GM19238 (cell line): ENCODE measurements around the gene CTNNBL1.
A peak's percentile ranks its signal among the peaks of the same experiment; 100 is the strongest.

Experiments
- DNase-seq: peaks from one replicate; pipeline ENCODE4 v3.0.0; 2011; ENCODE audit warnings: low spot score; ENCODE audit not compliant: insufficient read length

The CTNNBL1 gene

GRCh38 chr20:37775200-37775599, 81.4 kb downstream of the CTNNBL1 start:
- DNase-seq = no peak

DNA sequence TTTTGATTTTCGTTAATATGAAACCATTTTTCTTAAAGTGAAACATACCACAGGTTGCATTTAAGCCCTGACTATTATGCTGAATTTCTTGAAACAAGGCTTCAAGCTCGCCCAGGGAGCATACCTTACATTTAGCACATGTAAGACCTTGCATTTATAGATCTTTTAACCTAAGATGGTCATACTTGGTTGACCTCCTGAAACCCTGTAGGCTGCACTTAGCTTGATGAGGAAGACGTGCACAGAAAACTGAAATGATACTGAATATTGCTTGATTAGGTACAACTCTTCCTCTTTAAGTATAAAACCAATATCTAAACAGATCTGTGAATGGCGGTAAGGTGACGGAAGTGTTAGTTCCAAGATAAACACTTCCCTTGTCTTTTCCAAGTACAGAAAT, 82.2 kb downstream of the CTNNBL1 start:
- no peak for DNase-seq

DNA sequence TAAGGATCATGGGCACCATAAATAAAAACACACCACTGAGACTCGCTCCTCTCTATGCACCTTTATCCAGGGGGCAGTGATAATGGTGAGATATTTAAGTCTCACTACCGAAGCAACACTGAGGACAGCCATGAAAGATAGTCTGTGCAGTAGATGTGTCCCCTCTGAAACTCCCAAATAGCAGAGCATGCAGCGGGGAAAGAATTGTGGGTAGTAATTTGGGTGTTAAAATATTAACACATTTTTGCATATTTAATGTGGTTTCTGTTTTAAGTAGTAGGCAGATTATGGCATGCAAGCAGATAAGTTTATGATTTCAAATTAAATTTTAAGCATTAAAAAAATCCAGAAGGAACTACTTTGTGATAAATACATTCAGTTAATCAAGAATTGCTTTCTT, 82.7 kb downstream of the CTNNBL1 start:
- DNase-seq = no peak

- no peak for DNase-seq
Measured at GRCh38 chr20:37777012-37777950, 83.5 kb downstream of the CTNNBL1 start.

GRCh38 chr20:37777988-37778659, 84.3 kb downstream of the CTNNBL1 start:
- no peak for DNase-seq

GRCh38 chr20:37781626-37782025, 87.8 kb downstream of the CTNNBL1 start:
- no peak for DNase-seq

GRCh38 chr20:37786043-37786442, 92.2 kb downstream of the CTNNBL1 start:
- no peak for DNase-seq

DNA sequence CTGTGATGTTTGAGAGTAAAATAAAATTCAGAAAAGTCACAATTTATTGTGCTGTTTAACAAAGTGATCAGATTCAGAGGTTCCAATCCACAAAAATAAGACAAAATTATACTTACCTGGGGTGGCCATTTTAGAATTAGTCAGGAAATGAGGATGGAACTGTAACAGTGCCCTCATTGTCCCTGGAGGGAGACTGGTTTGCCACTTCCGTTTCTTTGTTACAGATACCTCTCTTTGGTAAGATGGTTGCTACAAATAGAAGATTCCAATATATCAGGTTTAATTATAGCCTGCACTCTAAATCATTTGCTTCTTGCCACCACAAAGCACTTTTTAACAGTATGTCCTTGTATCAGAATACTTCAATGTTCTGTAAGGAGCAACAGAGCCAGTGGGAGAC, 95.6 kb downstream of the CTNNBL1 start:
- no peak for DNase-seq

DNA sequence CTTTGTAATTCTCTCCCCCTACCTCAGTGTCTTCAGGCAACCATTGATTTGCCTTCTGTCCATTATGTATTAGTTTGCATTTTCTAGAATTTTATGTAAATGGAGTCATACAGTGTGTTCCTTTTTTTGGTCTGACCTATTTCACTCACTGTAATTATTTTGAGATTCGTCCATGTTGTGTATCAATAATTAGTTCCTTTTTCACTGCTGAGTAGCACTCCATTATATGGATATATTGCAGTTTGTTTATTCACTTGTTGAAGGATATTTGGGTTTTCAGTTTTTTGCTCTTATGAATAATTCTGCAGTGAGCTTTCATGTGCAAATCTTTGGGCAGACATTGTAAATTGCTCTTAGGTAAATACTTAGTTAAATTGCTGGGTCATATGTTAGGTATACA, 97.1 kb downstream of the CTNNBL1 start:
- DNase-seq = no peak

DNA sequence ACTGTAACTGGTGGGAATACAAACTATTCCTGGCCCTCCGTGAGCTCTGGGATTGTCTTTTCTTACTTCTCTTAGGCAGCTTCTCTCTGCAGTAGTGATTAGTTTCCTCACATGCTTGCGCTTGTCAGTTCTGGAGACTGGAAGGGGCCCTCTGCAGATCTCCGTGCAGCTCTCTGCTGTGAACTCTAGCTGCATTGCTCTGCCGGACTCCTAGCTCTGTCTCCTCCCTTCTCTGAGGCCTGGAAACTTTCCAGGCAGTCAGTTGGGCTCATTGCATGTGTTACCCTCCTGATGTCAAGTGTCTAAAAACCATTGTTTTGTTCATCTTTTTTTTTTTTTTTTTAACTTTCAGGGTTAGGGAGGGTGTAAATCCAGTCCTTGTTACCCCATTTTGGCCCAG, 102.3 kb downstream of the CTNNBL1 start:
- DNase-seq = no peak

DNA sequence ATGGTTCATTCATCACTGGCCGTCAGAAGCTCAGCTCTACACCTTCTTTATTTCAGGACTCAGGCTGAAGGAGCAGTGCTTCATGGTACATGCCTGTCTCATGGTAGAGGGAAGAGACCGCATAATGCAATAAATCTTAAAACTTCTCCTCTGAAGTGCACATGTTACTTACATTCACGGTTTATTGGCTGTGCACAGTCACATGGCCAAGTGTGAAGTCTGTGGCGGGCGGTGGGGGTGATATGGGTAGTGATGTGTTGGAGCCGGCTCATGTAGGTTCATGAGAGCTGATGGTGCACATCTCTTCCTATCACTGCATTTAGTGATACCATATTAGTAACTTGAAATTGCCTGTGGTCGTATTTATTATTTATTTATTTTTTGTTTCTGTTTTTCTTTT, 102.9 kb downstream of the CTNNBL1 start:
- DNase-seq = no peak

DNA sequence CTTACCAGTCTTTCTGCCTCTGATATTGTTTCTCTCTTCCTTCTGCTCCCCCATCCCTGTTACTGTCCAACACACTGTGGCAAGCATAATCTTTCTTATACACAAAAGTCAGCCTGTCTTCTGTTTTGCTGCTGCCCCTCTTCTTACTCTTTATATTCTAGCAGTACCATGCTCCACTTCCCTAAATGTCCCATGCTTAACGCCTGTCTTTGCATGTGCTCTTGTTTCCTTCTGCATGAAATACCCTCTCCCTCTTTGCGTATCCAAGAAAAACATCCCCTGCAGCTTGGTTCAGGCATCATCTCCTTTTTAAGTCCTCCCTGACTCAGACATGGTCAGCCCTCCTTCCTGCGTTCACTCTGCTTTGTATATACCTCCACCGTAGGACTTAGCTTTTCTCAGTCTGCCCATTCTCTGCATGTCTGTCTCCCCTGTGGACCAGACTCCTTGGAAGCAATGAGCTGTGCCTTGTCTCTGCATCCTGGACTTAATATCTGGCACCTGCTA, 103.9 kb downstream of the CTNNBL1 start:
- DNase-seq = no peak

GRCh38 chr20:37798312-37798711, 104.5 kb downstream of the CTNNBL1 start:
- no peak for DNase-seq

GRCh38 chr20:37800618-37801017, 106.8 kb downstream of the CTNNBL1 start:
- no peak for DNase-seq

- no peak for DNase-seq
Measured at GRCh38 chr20:37801921-37802320, 108.1 kb downstream of the CTNNBL1 start.

GRCh38 chr20:37803438-37804307, 109.8 kb downstream of the CTNNBL1 start:
- peak; percentile 22 for DNase-seq

DNA sequence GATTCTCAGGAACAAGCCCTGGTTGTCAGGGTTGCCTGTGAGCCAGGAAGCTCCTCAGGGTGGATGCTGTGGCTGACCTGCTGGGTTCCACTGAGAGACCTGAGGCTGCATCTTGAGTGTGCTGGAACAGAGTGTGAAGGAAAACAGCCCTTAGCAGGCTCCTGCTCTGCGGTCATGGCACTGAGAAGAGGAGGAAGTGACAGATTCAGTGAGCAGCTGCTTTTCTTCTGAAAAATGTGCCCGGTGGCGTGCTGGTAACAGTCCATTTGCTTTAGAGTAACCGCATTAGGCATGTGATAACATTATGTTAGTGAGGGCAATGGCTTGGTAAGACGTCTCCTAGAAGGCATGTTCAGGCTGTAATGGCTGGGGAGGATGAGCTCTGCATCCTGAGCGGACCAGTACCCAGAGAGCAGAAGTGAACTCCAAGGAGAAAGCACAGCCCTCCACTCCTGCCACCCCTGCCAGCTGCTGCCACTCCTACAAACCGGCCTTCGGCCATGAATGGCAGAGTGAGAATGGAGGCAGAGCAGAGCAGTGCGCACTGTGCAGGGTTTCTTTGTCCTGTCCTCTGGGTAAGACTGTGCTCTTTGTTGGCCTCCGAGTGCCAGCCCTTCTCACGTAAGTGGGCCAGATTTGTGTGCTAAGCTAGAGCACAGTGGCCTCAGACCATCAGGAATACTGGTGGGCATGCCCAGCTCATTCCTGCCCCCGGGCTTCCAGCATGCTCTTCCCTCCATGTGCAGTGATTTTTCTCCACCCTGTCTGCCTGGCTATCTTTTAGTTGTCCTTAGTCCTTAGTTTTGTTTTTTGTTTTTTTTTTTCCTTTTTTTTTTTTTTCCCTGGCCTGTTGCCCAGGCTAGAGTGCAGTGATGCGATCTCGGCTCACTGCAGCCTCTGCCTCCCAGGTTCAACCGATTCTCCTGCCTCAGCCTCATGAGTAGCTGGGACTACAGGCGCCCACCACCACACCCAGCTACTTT, 111.0 kb downstream of the CTNNBL1 start:
- DNase-seq = peak; percentile 21

DNA sequence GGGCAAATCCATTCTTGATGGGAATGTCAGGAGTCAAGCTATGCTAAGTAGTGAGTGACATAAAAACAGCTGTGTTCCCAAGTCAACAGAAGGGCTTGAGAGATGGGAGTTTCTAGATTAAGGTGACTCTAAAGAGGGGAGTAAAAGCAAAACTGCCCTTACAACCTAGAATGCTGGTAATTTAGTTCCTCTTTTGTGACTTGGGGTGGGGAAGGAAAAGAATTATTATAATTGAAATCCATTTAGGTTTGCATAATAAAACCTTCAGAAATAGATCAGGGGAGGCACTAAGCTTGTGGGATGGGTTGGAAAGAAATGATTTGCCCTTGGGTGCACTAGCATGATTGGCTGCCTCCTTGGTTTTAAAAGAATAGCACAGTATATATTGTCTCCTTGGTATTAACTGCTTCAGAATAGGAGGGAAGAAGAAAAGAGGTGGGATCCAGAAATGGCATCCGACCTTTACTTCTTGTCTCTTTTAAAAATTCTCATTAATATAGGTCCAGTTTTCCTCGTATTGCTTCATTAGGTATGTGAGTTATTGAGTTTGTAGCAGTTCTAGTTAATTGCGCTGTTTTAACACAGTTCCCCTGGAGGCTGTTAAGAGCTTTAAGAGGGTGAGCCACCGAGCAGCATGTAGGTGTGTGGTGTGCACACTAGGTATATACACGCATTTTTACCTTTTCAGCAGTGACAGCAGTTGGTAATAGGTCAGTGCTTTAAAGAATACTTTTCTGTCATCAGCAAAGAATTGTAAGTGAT, 113.8 kb downstream of the CTNNBL1 start:
- DNase-seq = no peak

GRCh38 chr20:37808233-37809070, 114.6 kb downstream of the CTNNBL1 start:
- no peak for DNase-seq
